AG09319 (cell line): ENCODE measurements around the gene FASTK.
"Not testable (repeated sequence)": the region's sequence is repeated elsewhere in the genome, so short reads cannot be mapped to it uniquely, and the experiment has no call there.

Experiments used
- DNase-seq: peaks from one replicate; pipeline ENCODE4 v3.0.0-alpha.2; 2010; ENCODE audit warnings: low read depth; ENCODE audit errors: extremely low read depth
- CTCF ChIP-seq: IDR thresholded peaks from 2 replicates; pipeline ENCODE4 v1.5.1; 2011; ENCODE audit warnings: low read depth, mild to moderate bottlenecking, inconsistent platforms, low read length, moderate library complexity

The FASTK gene

GRCh38 chr7:151046603-151047573, 33.7 kb downstream of the FASTK start:
- DNase-seq = no peak
- TF ChIP-seq CTCF = no peak

GRCh38 chr7:151045967-151046366, 34.6 kb downstream of the FASTK start:
- TF ChIP-seq CTCF = no peak
- no peak for DNase-seq

GRCh38 chr7:151045262-151045661, 35.3 kb downstream of the FASTK start:
- no peak for TF ChIP-seq CTCF
- no peak for DNase-seq

GRCh38 chr7:151043959-151044358, 36.6 kb downstream of the FASTK start:
- no peak for TF ChIP-seq CTCF
- no peak for DNase-seq

- not testable (repeated sequence) for DNase-seq
Observed at GRCh38 chr7:151043449-151043848, 37.2 kb downstream of the FASTK start.

GRCh38 chr7:151040616-151041375, 39.8 kb downstream of the FASTK start:
- no peak for TF ChIP-seq CTCF
- DNase-seq = no peak

- no peak for DNase-seq
- no peak for TF ChIP-seq CTCF
Observed at GRCh38 chr7:151039850-151040548, 40.6 kb downstream of the FASTK start.
